Small intestine (tissue), 16 donors: ENCODE measurements around the gene CTAG1B. TPM values are rescaled to one million over a fixed set of nuclear protein-coding genes. Genes with fewer than 3 reads are reported as not detected.
"Not testable (repeated sequence)": the region's sequence is repeated elsewhere in the genome, so short reads cannot be mapped to it uniquely, and the experiment has no call there.

Experiments
- DNase-seq, 2 donors: peaks; one replicate each; pipeline versions ENCODE4 v3.0.0 to v3.0.0-alpha.2; 2013
- FAIRE-seq: peaks from 2 replicates; lab custom pipeline; 2012; peaks lifted over from hg19 to GRCh38; lab: Jason Lieb, UNC
- H3K27ac ChIP-seq, 3 donors: one replicate each; pipeline ENCODE4 v1.5.1; 2013; ENCODE audit warnings: low read length in 2 of 3, mild to moderate bottlenecking in 2 of 3, control low read depth in 1 of 3, inconsistent platforms in 1 of 3, low read depth in 1 of 3, moderate library complexity in 1 of 3
- H3K27me3 ChIP-seq, 3 donors: one replicate each; pipeline ENCODE4 v1.6.1; 2013; ENCODE audit warnings: low read length in 3 of 3, inconsistent platforms in 1 of 3; ENCODE audit not compliant: control insufficient read depth in 3 of 3, insufficient read depth in 3 of 3
- H3K36me3 ChIP-seq, 3 donors: one replicate each; pipeline ENCODE4 v1.6.1; 2013; ENCODE audit warnings: low read length in 3 of 3, inconsistent platforms in 1 of 3, low read depth in 1 of 3, mild to moderate bottlenecking in 1 of 3, moderate library complexity in 1 of 3; ENCODE audit not compliant: control insufficient read depth in 3 of 3, insufficient read depth in 2 of 3
- H3K4me1 ChIP-seq, 3 donors: one replicate each; pipeline ENCODE4 v1.6.1; 2013; ENCODE audit warnings: low read length in 2 of 3, inconsistent platforms in 1 of 3, low read depth in 1 of 3, mild to moderate bottlenecking in 1 of 3, moderate library complexity in 1 of 3; ENCODE audit not compliant: control insufficient read depth in 3 of 3, insufficient read depth in 2 of 3
- H3K4me3 ChIP-seq, 3 donors: one replicate each; pipeline ENCODE4 v1.5.1; 2013; ENCODE audit warnings: low read length in 3 of 3, control low read depth in 1 of 3, inconsistent platforms in 1 of 3, low read depth in 1 of 3, mild to moderate bottlenecking in 1 of 3, moderate library complexity in 1 of 3
- H3K9me3 ChIP-seq, 2 donors: one replicate each; pipeline ENCODE4 v1.6.1; 2013; ENCODE audit warnings: low read depth in 1 of 2, low read length in 1 of 2; ENCODE audit not compliant: control insufficient read depth in 2 of 2, insufficient read depth in 1 of 2
- WGBS, 3 donors: extraction: QIAGEN DNeasy Blood & Tissue Kit; methylation state at CpG; one replicate each; pipeline ENCODE4 v1.1.7; 2013; 5-methylcytosine and 5-hydroxymethylcytosine counted together
- long read RNA-seq, 10 donors: transcript quantifications; one replicate each; lab custom pipeline, GENCODE V29; 2026
- polyA plus RNA-seq, 4 donors: library from polyadenylated mRNA; stranded (reverse) in 3 of 4; unstranded in 1 of 4; fragments of 200-250 nt in 3 of 4; fragments of 120-200 nt in 1 of 4; gene quantifications; one replicate each; pipeline versions ENCODE4 v1.2.1 to v1.2.3, GENCODE V29; 2013
- donor health status: healthy with polysubstance abuse.
- donor health status: control.
- donor health status: control.
- donor health status: Bipolar disorder and iron deficiency.
- donor health status: healthy.

The CTAG1B gene
- not detected for polyA plus RNA-seq
- long read RNA-seq, donor 1, result 0 reads
- long read RNA-seq, donor 2, result 0 reads
- long read RNA-seq, donor 3, result 0 reads
- long read RNA-seq, donor 4, result 0 reads
- long read RNA-seq, donor 5, result 0 reads
- long read RNA-seq, donor 6, result 0 reads
- long read RNA-seq, donor 7, result 0 reads
- long read RNA-seq, donor 8, result 0 reads
- long read RNA-seq, donor 9, result 0 reads
- long read RNA-seq, donor 10, result 0 reads

DNA sequence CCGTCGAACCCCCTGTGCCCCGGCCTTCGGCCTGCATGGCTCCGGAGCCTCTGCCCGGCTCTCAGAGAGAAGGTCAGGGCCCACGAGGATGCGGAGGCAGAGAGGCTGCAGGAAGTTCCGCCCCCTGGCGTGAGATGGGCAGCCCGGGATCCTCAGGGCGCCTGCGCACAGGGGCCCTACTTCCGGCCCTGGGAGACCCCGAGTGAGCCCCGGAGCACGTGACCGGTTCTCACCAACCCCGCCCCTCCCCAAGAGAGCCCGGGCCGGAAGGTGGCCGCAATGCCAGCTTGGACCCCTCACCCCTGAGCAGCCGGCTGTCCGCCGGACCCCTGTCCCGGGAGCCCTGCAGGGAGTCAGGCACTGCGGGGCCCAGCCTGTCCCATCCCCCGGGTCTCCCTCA is at the start of gene CTAG1B:
Gene CTAG1B, minus strand, starts transcription at position 101 of the 400 bp plus-strand sequence. Its CDS starts 64 bp downstream, at position 37.
- not testable (repeated sequence) for H3K36me3 ChIP-seq, FAIRE-seq, H3K4me1 ChIP-seq, H3K9me3 ChIP-seq, H3K4me3 ChIP-seq, DNase-seq, H3K27me3 ChIP-seq, H3K27ac ChIP-seq
- no CpG with 5 or more reads among the region's 28 CpGs for WGBS, 3 donors

- H3K27me3 ChIP-seq, result no peaks in the 10 kb centered on the region
- H3K4me1 ChIP-seq, result no peaks in the 10 kb centered on the region
- H3K36me3 ChIP-seq, result no peaks in the 10 kb centered on the region
- no peak overlapping the region for H3K27ac ChIP-seq
- H3K4me3 ChIP-seq, result no peak overlapping the region
- WGBS, 3 donors, result 79 to 81% (median 79%) methylated on average over 7 of the region's 7 CpGs
- no peak for DNase-seq
- no peak for FAIRE-seq
- H3K9me3 ChIP-seq, result no peaks in the 10 kb centered on the region
Measured at GRCh38 chrX:154661899-154662298, 42.8 kb upstream of the CTAG1B start.

GRCh38 chrX:154661170-154661569 is 42.1 kb upstream of the CTAG1B start:
- FAIRE-seq (no peak), DNase-seq (no peak)
- Histone ChIP-seq H3K36me3 (no peaks in the 10 kb centered on the region), H3K27me3 (no peaks in the 10 kb centered on the region), H3K4me1 (no peaks in the 10 kb centered on the region), H3K4me3 (no peak overlapping the region), H3K9me3 (no peaks in the 10 kb centered on the region), H3K27ac (no peak overlapping the region)
- WGBS, 3 donors, result 74 to 82% (median 80%) methylated on average over 4 of the region's 4 CpGs

DNA sequence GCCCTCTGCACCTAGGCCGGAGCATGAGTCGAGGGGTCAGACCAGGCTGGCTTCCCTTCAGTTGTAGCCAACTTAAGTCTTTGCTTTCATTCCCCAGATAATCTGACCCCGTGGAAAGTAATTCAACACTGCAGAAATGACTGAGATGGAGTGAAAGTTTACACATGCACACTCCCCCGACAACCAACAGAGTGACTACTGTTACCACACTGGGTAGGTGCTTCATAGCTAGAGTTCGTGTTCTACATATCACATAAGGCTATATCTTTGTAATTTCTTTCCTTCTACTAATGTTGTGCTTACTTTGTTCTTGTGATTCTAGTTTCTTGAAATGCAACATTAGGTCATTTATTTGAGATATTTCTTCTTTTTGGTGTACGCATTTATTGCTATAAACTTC is 41.5 kb upstream of the CTAG1B start:
- FAIRE-seq, result no peak
- Histone ChIP-seq H3K4me1 (no peaks in the 10 kb centered on the region), H3K9me3 (no peaks in the 10 kb centered on the region), H3K36me3 (no peaks in the 10 kb centered on the region), H3K27ac (no peak overlapping the region), H3K27me3 (no peaks in the 10 kb centered on the region), H3K4me3 (no peak overlapping the region)
- DNase-seq, result no peak
- WGBS, 3 donors, result 67 to 78% (median 74%) methylated on average over 6 of the region's 6 CpGs

- WGBS, 3 donors, result 87 to 94% (median 92%) methylated on average over 11 of the region's 11 CpGs
- DNase-seq, result no peak
- no peaks in the 10 kb centered on the region for H3K36me3 ChIP-seq
- no peak for FAIRE-seq
- H3K9me3 ChIP-seq, result no peaks in the 10 kb centered on the region
- H3K27me3 ChIP-seq, result no peaks in the 10 kb centered on the region
- no peak overlapping the region for H3K27ac ChIP-seq
- H3K4me1 ChIP-seq, result no peaks in the 10 kb centered on the region
- H3K4me3 ChIP-seq, result no peak overlapping the region
Measured at GRCh38 chrX:154658957-154659356, 39.9 kb upstream of the CTAG1B start.

DNA sequence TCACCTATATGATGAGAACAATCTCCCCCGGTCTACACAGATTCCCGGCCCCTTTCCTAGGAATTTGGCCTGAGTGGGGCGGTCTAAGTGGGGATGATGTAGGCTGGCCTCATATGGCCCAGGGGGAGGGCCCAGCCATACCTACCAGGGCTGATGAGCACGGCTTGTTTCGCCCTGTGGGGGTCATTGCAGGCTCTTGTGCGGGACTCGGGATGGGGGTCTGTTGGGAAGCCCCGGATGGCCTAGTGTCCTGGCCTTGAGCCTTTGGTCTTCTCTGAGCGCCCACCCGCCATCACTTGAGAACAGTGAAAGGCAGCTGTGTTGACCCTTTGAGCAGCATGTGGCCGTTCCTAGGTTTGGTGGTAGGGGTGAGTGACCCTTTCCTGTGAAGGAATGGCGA is 39.1 kb upstream of the CTAG1B start:
- Histone ChIP-seq H3K36me3 (no peaks in the 10 kb centered on the region), H3K4me1 (no peaks in the 10 kb centered on the region), H3K4me3 (no peak overlapping the region), H3K27me3 (no peaks in the 10 kb centered on the region), H3K27ac (no peak overlapping the region), H3K9me3 (no peaks in the 10 kb centered on the region)
- 84 to 92% (median 90%) methylated on average over 12 of the region's 12 CpGs for WGBS, 3 donors
- FAIRE-seq (no peak), DNase-seq (no peak)

DNA sequence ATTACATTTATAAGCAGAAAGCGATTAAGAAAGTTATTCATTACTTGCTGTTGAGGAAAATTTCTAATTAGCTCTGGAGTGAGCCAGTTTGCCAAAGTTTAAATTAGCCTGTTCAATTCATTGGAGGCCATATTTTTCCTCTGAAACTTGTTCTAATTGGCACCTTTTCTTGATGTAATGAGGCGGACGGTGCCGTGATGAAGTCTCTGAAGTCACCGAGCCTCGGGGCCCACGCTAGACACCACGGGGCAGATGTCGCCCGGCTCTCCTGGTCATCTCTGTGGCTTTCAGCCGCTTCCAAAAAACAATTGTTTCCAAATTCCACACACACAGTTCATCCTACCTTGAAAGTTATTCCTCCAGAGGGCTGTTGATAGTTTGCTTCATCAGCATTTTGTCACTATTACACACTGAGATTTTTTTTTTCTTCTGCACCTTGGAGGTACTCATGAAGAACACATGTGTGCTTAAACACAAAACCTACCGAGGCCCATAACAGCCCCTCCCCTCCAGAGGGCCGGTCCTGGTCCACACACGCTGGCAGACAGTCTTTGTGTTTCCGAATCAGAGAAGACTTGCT is 38.2 kb upstream of the CTAG1B start:
- Histone ChIP-seq H3K4me3 (no peak overlapping the region), H3K36me3 (no peaks in the 10 kb centered on the region), H3K4me1 (no peaks in the 10 kb centered on the region), H3K27me3 (no peaks in the 10 kb centered on the region), H3K27ac (no peak overlapping the region), H3K9me3 (no peaks in the 10 kb centered on the region)
- DNase-seq, result no peak
- FAIRE-seq, result no peak
- 90 to 95% (median 93%) methylated on average over 15 of the region's 15 CpGs for WGBS, 3 donors

- DNase-seq, result no peak
- 77 to 84% (median 78%) methylated on average over 11 of the region's 11 CpGs for WGBS, 3 donors
- no peaks in the 10 kb centered on the region for H3K27me3 ChIP-seq
- H3K4me1 ChIP-seq, result no peaks in the 10 kb centered on the region
- no peaks in the 10 kb centered on the region for H3K36me3 ChIP-seq
- no peak overlapping the region for H3K4me3 ChIP-seq
- H3K27ac ChIP-seq, result no peak overlapping the region
- FAIRE-seq, result no peak
- H3K9me3 ChIP-seq, result no peaks in the 10 kb centered on the region
Measured at GRCh38 chrX:154655786-154656185, 36.7 kb upstream of the CTAG1B start.

- Histone ChIP-seq H3K9me3 (no peaks in the 10 kb centered on the region), H3K36me3 (no peaks in the 10 kb centered on the region), H3K4me1 (no peaks in the 10 kb centered on the region), H3K27me3 (no peaks in the 10 kb centered on the region), H3K4me3 (no peak overlapping the region), H3K27ac (no peak overlapping the region)
- FAIRE-seq (no peak), DNase-seq (no peak)
- 62 to 73% (median 72%) methylated on average over 6 of the region's 6 CpGs for WGBS, 3 donors
Measured at GRCh38 chrX:154655346-154655745, 36.3 kb upstream of the CTAG1B start.
